GM12878 (cell line): ENCODE results near the gene TSPO2. TPM values are rescaled to one million over a fixed set of nuclear protein-coding genes. Genes with fewer than 3 reads are reported as not detected.

Source experiments
- ATAC-seq: fragments of 200-7000 bp; cut with Tn5 transposase; 3 replicates; pipeline ENCODE4 v1.9.1; 2020; ENCODE audit warnings: mild to moderate bottlenecking, moderate library complexity
- BruUV-seq: library from RNA; stranded (reverse); fragments of 400-500 nt; replicated peaks from 2 replicates; lab custom pipeline; 2021; lab: Mats Ljungman, UMichigan
- CTCF ChIA-PET: fragments of 300-600 bp; sonication (Branson Sonifier 250); formaldehyde crosslinking; extraction: SDS; loops from one replicate; lab custom pipeline; 2021; ENCODE audit warnings: inconsistent platforms; lab: Yijun Ruan, JAX
- POLR2A ChIA-PET: fragments of 350-600 bp; formaldehyde crosslinking; extraction: SDS; loops from one replicate; lab custom pipeline; 2021; ENCODE audit warnings: inconsistent platforms; lab: Charles Lee
- RAD21 ChIA-PET: fragments of 300-600 bp; sonication (Branson Sonifier 250); formaldehyde crosslinking; loops from one replicate; lab custom pipeline; 2023; ENCODE audit warnings: antibody characterized with exemption; ENCODE audit not compliant: unreplicated experiment; lab: Charles Lee
- SMC1A ChIA-PET: fragments of 300-600 bp; sonication (Branson Sonifier 250); formaldehyde crosslinking; loops from one replicate; lab custom pipeline; 2023; ENCODE audit not compliant: unreplicated experiment, uncharacterized antibody; lab: Charles Lee
- DNase-seq: peaks from one replicate; pipeline ENCODE4 v3.0.0-alpha.2; 2011; ENCODE audit warnings: low read depth, low spot score
- FAIRE-seq: peaks from 3 replicates; lab custom pipeline; 2011; peaks lifted over from hg19 to GRCh38; lab: Jason Lieb, UNC
- H2AFZ ChIP-seq: 2 replicates; pipeline ENCODE4 v1.6.0; 2011; ENCODE audit warnings: low read depth, low read length, control low read depth; ENCODE audit not compliant: control insufficient read depth
- H3K27ac ChIP-seq: 2 replicates; pipeline ENCODE4 v1.5.1; 2011; ENCODE audit warnings: control low read depth; ENCODE audit not compliant: control insufficient read depth, insufficient read depth
- H3K27me3 ChIP-seq, 2 experiments: replicated peaks in 1 of 2; 2 replicates each; pipeline versions ENCODE4 v1.6.0 to v1.6.1; 2011; ENCODE audit warnings: low read length in 1 of 2; ENCODE audit not compliant: control insufficient read depth in 2 of 2, insufficient read depth in 2 of 2
- H3K36me3 ChIP-seq, 2 experiments: 2 replicates each; pipeline ENCODE4 v1.5.1; 2011; ENCODE audit warnings: low read length in 1 of 2; ENCODE audit not compliant: control insufficient read depth in 2 of 2, insufficient read depth in 2 of 2
- H3K4me1 ChIP-seq: 2 replicates; pipeline ENCODE4 v1.6.1; 2011; ENCODE audit warnings: mild to moderate bottlenecking, low read length, moderate library complexity, mixed read lengths; ENCODE audit not compliant: control insufficient read depth, insufficient read depth
- H3K4me2 ChIP-seq: 2 replicates; pipeline ENCODE4 v1.6.0; 2011; ENCODE audit warnings: control low read depth; ENCODE audit not compliant: control insufficient read depth, insufficient read depth
- H3K4me3 ChIP-seq: fragments of 200-600 bp; sonication (generic); 2 replicates; pipeline ENCODE4 v1.5.1; 2016
- H3K79me2 ChIP-seq: 2 replicates; pipeline ENCODE4 v1.6.0; 2011; ENCODE audit warnings: low read length; ENCODE audit not compliant: control insufficient read depth, insufficient read depth
- H3K9ac ChIP-seq: 2 replicates; pipeline ENCODE4 v1.8.0; 2011; ENCODE audit warnings: low read length, control low read depth, mixed read lengths; ENCODE audit not compliant: control insufficient read depth, insufficient read depth
- H3K9me3 ChIP-seq: replicated peaks from 3 replicates; pipeline ENCODE4 v1.5.1; 2011; ENCODE audit warnings: mild to moderate bottlenecking, low read length; ENCODE audit not compliant: control insufficient read depth, insufficient read depth
- H4K20me1 ChIP-seq: 2 replicates; pipeline ENCODE4 v1.6.0; 2011; ENCODE audit not compliant: control insufficient read depth, insufficient read depth
- CBX5 ChIP-seq: sonication (generic); IDR thresholded peaks from 2 replicates; pipeline ENCODE4 v1.6.1; 2016; ENCODE audit warnings: low read depth, moderate library complexity, mild to moderate bottlenecking, inconsistent platforms
- KDM1A ChIP-seq: fragments of 200-600 bp; sonication (generic); IDR thresholded peaks from 2 replicates; pipeline ENCODE4 v1.6.1; 2016; ENCODE audit warnings: borderline replicate concordance
- NFYA ChIP-seq: IDR thresholded peaks from 2 replicates; pipeline ENCODE4 v1.6.1; 2011; ENCODE audit warnings: low read depth, mild to moderate bottlenecking, low read length, improper control_type of control experiment, borderline replicate concordance
- NRF1 ChIP-seq: conservative IDR thresholded peaks from 2 replicates; pipeline ENCODE4 v1.6.1; 2011; ENCODE audit warnings: mild to moderate bottlenecking, low read depth, low read length, improper control_type of control experiment
- RAD21 ChIP-seq: IDR thresholded peaks from 2 replicates; pipeline ENCODE4 v1.6.1; 2011; ENCODE audit warnings: mild to moderate bottlenecking, low read depth, low read length, moderate library complexity; ENCODE audit not compliant: insufficient read depth
- RELA ChIP-seq: fragments of 450-650 bp; IDR thresholded peaks from 2 replicates; pipeline ENCODE4 v1.8.0; 2014; ENCODE audit warnings: borderline replicate concordance; ENCODE audit not compliant: partially characterized antibody
- SRF ChIP-seq, 2 experiments: IDR thresholded peaks; 2 replicates each; pipeline ENCODE4 v1.6.1; 2011; ENCODE audit warnings: low read depth in 2 of 2, low read length in 2 of 2, mild to moderate bottlenecking in 1 of 2, moderate library complexity in 1 of 2
- TCF7 ChIP-seq: IDR thresholded peaks from 2 replicates; pipeline ENCODE4 v1.6.1; 2014; ENCODE audit warnings: antibody characterized with exemption, borderline replicate concordance
- WGBS: methylation state at CpG from one replicate; pipeline ENCODE4 v1.1.6; 2016; ENCODE audit warnings: low lambda C conversion rate; ENCODE audit not compliant: insufficient replicate concordance, insufficient coverage; ENCODE audit errors: missing lambda C conversion rate; 5-methylcytosine and 5-hydroxymethylcytosine counted together
- in situ Hi-C: fragments of 300-500 bp; cut with MboI; formaldehyde crosslinking; loops from 9 replicates; pipeline ENCODE4 v1.14.3; 2018; ENCODE audit warnings: mixed read lengths
- intact Hi-C: fragments of 100-400 bp; cut with micrococcal nuclease; formaldehyde crosslinking; loops from one replicate; pipeline ENCODE4 v1.14.2; 2022; ENCODE audit not compliant: unreplicated experiment
- polyA plus RNA-seq, 11 experiments: library from polyadenylated mRNA; depleted of rRNA in 4 of 11; unstranded in 6 of 11; stranded (reverse) in 5 of 11; fragments of >200 nt; fragmentation: Nextera tagmentation in 4 of 11; fragmentation: Illumina TruSeq in 1 of 11; extraction: Ambion mirVana in 4 of 11; extraction: Trizol in 1 of 11; gene quantifications; 1 replicate in 1 of 11; 2 replicates in 10 of 11; pipeline versions ENCODE4 v1.2.1 to v1.2.3, GENCODE V29; 2011 to 2016; ENCODE audit warnings: inconsistent platforms in 2 of 11, missing spikeins in 2 of 11, low read depth in 1 of 11
- total RNA-seq, 4 experiments: library from RNA; depleted of rRNA in 3 of 4; stranded (reverse); fragments of >200 nt in 3 of 4; fragmentation: Illumina TruSeq in 1 of 4; extraction: Trizol in 1 of 4; gene quantifications; 2 replicates each; pipeline versions ENCODE4 v1.2.1 to v1.2.3, GENCODE V29; 2013 to 2021
- TF ChIP-seq, protein P1 (sequence below): fragments of 450-650 bp; IDR thresholded peaks from 2 replicates; pipeline ENCODE4 v1.6.1; 2018; ENCODE audit warnings: borderline replicate concordance, mild to moderate bottlenecking; ENCODE audit not compliant: partially characterized antibody
- TF ChIP-seq, protein P2 (sequence below): fragments of 450-650 bp; IDR thresholded peaks from 2 replicates; pipeline ENCODE4 v1.6.1; 2017; ENCODE audit warnings: antibody characterized with exemption, mild to moderate bottlenecking, moderate library complexity
- TF ChIP-seq, protein P3 (sequence below): IDR thresholded peaks from 2 replicates; pipeline ENCODE4 v1.6.1; 2011; ENCODE audit warnings: low read depth, mild to moderate bottlenecking, low read length, moderate library complexity, borderline replicate concordance; ENCODE audit errors: extremely low read depth
- TF ChIP-seq, protein P4 (sequence below): fragments of 450-650 bp; IDR thresholded peaks from 2 replicates; pipeline ENCODE4 v1.6.1; 2017; ENCODE audit warnings: low read depth, mild to moderate bottlenecking, moderate library complexity
- TF ChIP-seq, protein P5 (sequence below): fragments of 450-650 bp; formaldehyde crosslinking; IDR thresholded peaks from 2 replicates; pipeline ENCODE4 v1.4.0; 2020; ENCODE audit warnings: mild to moderate bottlenecking, moderate library complexity

TSPO2 gene
- total and polyA plus RNA-seq, 10 of the 15 experiments (the other 5 are each of a cell fraction or from before 2014, with no cell fraction given): not detected

DNA sequence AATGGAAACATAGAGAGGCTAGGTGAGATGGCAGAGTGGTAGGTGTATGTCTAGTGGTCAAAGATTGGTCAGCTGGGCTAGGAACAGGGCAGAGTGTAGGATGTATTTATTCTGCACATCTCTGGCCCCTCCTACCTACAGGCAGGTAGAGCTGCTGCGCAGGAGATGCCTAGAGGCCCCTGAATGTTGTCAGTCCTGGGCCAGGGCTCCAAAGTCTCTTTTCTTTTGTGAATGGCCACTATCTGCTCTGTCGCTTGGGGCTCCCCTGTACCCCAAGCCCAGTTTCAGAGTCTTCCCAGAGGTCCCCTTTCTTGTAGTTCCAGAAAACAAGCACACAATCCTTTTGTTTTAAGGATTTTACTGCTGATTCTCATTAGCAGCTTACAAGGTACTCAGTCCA is 5.0 kb downstream of the TSPO2 start:
- H3K79me2 ChIP-seq: no peaks in the 10 kb centered on the region
- ChIA-PET CTCF (interaction anchor here (0.8 to 2.8 kb wide), 3 partner anchors 10 to 20 kb away, joined by 3 to 12 read pairs (median 4); no protein-coding TSS in a partner anchor), SMC1A (no interaction called here), RAD21 (no interaction called here), POLR2A (no interaction called here)
- H3K9ac ChIP-seq: no peak overlapping the region
- no TSS peak for BruUV-seq
- H3K27ac ChIP-seq: no peak overlapping the region
- H3K9me3 ChIP-seq: no peaks in the 10 kb centered on the region
- no peak overlapping the region for H3K4me2 ChIP-seq
- FAIRE-seq (no peak), ATAC-seq (no peak), DNase-seq (no peak)
- no peaks in the 10 kb centered on the region for H3K27me3 ChIP-seq
- WGBS: 71% methylated on average over 2 of the region's 2 CpGs
- intact Hi-C loops: no loop called here
- no peaks in the 10 kb centered on the region for H3K36me3 ChIP-seq
- no peak overlapping the region for H3K4me3 ChIP-seq
- in situ Hi-C loops: no loop called here
- TF ChIP-seq, protein P1, sequence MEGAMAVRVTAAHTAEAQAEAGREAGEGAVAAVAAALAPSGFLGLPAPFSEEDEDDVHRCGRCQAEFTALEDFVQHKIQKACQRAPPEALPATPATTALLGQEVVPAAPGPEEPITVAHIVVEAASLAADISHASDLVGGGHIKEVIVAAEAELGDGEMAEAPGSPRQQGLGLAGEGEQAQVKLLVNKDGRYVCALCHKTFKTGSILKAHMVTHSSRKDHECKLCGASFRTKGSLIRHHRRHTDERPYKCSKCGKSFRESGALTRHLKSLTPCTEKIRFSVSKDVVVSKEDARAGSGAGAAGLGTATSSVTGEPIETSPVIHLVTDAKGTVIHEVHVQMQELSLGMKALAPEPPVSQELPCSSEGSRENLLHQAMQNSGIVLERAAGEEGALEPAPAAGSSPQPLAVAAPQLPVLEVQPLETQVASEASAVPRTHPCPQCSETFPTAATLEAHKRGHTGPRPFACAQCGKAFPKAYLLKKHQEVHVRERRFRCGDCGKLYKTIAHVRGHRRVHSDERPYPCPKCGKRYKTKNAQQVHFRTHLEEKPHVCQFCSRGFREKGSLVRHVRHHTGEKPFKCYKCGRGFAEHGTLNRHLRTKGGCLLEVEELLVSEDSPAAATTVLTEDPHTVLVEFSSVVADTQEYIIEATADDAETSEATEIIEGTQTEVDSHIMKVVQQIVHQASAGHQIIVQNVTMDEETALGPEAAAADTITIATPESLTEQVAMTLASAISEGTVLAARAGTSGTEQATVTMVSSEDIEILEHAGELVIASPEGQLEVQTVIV: no peak
- TF ChIP-seq, protein P2, sequence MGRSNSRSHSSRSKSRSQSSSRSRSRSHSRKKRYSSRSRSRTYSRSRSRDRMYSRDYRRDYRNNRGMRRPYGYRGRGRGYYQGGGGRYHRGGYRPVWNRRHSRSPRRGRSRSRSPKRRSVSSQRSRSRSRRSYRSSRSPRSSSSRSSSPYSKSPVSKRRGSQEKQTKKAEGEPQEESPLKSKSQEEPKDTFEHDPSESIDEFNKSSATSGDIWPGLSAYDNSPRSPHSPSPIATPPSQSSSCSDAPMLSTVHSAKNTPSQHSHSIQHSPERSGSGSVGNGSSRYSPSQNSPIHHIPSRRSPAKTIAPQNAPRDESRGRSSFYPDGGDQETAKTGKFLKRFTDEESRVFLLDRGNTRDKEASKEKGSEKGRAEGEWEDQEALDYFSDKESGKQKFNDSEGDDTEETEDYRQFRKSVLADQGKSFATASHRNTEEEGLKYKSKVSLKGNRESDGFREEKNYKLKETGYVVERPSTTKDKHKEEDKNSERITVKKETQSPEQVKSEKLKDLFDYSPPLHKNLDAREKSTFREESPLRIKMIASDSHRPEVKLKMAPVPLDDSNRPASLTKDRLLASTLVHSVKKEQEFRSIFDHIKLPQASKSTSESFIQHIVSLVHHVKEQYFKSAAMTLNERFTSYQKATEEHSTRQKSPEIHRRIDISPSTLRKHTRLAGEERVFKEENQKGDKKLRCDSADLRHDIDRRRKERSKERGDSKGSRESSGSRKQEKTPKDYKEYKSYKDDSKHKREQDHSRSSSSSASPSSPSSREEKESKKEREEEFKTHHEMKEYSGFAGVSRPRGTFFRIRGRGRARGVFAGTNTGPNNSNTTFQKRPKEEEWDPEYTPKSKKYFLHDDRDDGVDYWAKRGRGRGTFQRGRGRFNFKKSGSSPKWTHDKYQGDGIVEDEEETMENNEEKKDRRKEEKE: no peak
- TF ChIP-seq, protein P3, sequence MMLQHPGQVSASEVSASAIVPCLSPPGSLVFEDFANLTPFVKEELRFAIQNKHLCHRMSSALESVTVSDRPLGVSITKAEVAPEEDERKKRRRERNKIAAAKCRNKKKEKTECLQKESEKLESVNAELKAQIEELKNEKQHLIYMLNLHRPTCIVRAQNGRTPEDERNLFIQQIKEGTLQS: no peak
- TF ChIP-seq, protein P4, sequence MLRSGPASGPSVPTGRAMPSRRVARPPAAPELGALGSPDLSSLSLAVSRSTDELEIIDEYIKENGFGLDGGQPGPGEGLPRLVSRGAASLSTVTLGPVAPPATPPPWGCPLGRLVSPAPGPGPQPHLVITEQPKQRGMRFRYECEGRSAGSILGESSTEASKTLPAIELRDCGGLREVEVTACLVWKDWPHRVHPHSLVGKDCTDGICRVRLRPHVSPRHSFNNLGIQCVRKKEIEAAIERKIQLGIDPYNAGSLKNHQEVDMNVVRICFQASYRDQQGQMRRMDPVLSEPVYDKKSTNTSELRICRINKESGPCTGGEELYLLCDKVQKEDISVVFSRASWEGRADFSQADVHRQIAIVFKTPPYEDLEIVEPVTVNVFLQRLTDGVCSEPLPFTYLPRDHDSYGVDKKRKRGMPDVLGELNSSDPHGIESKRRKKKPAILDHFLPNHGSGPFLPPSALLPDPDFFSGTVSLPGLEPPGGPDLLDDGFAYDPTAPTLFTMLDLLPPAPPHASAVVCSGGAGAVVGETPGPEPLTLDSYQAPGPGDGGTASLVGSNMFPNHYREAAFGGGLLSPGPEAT: no peak
- TF ChIP-seq SRF (IDR thresholded peaks at IDR 0.05; ENCODE audit: low read depth in 2 of 2, low read length in 2 of 2) (no peak), TCF7 (no peak), NFYA (no peak), RELA (no peak), CBX5 (no peak), NRF1 (no peak), RAD21 (no peak), KDM1A (no peak)
- TF ChIP-seq, protein P5, sequence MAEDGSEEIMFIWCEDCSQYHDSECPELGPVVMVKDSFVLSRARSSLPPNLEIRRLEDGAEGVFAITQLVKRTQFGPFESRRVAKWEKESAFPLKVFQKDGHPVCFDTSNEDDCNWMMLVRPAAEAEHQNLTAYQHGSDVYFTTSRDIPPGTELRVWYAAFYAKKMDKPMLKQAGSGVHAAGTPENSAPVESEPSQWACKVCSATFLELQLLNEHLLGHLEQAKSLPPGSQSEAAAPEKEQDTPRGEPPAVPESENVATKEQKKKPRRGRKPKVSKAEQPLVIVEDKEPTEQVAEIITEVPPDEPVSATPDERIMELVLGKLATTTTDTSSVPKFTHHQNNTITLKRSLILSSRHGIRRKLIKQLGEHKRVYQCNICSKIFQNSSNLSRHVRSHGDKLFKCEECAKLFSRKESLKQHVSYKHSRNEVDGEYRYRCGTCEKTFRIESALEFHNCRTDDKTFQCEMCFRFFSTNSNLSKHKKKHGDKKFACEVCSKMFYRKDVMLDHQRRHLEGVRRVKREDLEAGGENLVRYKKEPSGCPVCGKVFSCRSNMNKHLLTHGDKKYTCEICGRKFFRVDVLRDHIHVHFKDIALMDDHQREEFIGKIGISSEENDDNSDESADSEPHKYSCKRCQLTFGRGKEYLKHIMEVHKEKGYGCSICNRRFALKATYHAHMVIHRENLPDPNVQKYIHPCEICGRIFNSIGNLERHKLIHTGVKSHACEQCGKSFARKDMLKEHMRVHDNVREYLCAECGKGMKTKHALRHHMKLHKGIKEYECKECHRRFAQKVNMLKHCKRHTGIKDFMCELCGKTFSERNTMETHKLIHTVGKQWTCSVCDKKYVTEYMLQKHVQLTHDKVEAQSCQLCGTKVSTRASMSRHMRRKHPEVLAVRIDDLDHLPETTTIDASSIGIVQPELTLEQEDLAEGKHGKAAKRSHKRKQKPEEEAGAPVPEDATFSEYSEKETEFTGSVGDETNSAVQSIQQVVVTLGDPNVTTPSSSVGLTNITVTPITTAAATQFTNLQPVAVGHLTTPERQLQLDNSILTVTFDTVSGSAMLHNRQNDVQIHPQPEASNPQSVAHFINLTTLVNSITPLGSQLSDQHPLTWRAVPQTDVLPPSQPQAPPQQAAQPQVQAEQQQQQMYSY (CRISPR knock-in tag): no peak
- no peak overlapping the region for H2AFZ ChIP-seq
- H4K20me1 ChIP-seq: no peaks in the 10 kb centered on the region
- no peaks in the 10 kb centered on the region for H3K4me1 ChIP-seq
